ENCODE data around the gene FES.
A peak's percentile ranks its signal among the peaks of the same experiment; 100 is the strongest.
"Not testable (repeated sequence)": the region's sequence is repeated elsewhere in the genome, so short reads cannot be mapped to it uniquely, and the experiment has no call there.

Gene FES

GRCh38 chr15:90893175-90894090 is 9.1 kb downstream of the FES start:
- DNase-seq = no peak

- peak; percentile 48 for DNase-seq
Observed at GRCh38 chr15:90895571-90896117, 11.3 kb downstream of the FES start.

- DNase-seq = not testable (repeated sequence)
Observed at GRCh38 chr15:90897131-90897655, 12.9 kb downstream of the FES start.

- no peak for DNase-seq
Observed at GRCh38 chr15:90901175-90902039, 17.1 kb downstream of the FES start.

- peak; percentile 67 for DNase-seq
Observed at GRCh38 chr15:90902040-90902839, 17.9 kb downstream of the FES start.

GRCh38 chr15:90902840-90903732 is 18.8 kb downstream of the FES start, which contains the start of gene MAN2A2:
MAN2A2 (plus strand) TSS chr15:90903302; CDS start chr15:90904208, 906 bp downstream.
- DNase-seq = no peak

GRCh38 chr15:90903733-90904536 is 19.6 kb downstream of the FES start:
- no peak for DNase-seq

- no peak for DNase-seq
Observed at GRCh38 chr15:90904746-90905145, 20.4 kb downstream of the FES start.

GRCh38 chr15:90905306-90906180 is 21.2 kb downstream of the FES start:
- DNase-seq = no peak

- no peak for DNase-seq
Observed at GRCh38 chr15:90906181-90906849, 22.0 kb downstream of the FES start.

GRCh38 chr15:90907051-90907660 is 22.9 kb downstream of the FES start:
- no peak for DNase-seq

- no peak for DNase-seq
Observed at GRCh38 chr15:90907838-90908507, 23.7 kb downstream of the FES start.

- not testable (repeated sequence) for DNase-seq
Observed at GRCh38 chr15:90909449-90909848, 25.1 kb downstream of the FES start.

- no peak for DNase-seq
Observed at GRCh38 chr15:90909976-90910375, 25.7 kb downstream of the FES start.

- DNase-seq = no peak
Observed at GRCh38 chr15:90910441-90911301, 26.4 kb downstream of the FES start.

GRCh38 chr15:90911302-90911623 is 27.0 kb downstream of the FES start:
- DNase-seq = no peak
